Middle frontal gyrus (tissue), 1 donor: ENCODE results near the gene SLC24A2.

Experiments used
- DNase-seq: peaks from one replicate; pipeline ENCODE4 v3.0.0-alpha.2; 2015; ENCODE audit warnings: low spot score; ENCODE audit errors: extremely low spot score

The SLC24A2 gene

DNA sequence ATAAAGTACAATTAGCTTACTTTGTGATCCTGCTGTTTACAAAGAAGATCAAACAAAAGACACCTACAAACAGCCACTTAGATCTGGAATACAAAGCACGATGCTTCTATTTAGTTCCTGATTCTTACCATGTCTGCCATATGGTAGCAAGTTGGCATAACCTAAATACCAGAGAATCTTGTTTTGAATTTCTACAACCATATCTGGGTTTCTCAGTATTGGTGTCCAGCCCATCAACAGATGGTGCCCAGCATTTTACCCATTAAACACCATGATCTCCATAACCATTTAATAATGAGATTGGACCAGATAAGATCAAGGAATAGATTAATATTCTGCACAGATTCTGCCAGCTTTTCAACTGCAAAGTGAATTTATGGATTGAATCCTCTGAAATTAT, 29.8 kb downstream of the SLC24A2 start:
- DNase-seq, result no peak

GRCh38 chr9:19757745-19758144, 31.1 kb downstream of the SLC24A2 start:
- no peak for DNase-seq

DNA sequence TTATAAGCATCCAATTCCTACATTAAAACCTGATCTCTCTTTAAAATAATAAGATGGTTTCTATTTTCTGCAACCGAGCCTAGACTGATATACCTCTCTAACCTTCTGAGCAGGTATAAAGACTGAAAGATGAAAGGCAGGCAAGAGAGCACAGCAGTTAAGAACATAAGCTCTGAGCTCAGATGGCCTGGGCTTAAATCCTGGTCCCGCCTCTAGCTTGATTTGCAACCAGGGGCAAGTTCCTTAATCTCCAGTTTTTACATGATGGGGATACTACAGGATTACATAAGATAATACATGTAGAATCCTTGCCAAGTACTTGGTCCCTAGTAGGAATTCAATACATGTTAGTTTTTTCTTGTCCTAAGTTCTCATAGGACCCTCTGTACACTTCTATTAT, 33.9 kb downstream of the SLC24A2 start:
- no peak for DNase-seq

DNA sequence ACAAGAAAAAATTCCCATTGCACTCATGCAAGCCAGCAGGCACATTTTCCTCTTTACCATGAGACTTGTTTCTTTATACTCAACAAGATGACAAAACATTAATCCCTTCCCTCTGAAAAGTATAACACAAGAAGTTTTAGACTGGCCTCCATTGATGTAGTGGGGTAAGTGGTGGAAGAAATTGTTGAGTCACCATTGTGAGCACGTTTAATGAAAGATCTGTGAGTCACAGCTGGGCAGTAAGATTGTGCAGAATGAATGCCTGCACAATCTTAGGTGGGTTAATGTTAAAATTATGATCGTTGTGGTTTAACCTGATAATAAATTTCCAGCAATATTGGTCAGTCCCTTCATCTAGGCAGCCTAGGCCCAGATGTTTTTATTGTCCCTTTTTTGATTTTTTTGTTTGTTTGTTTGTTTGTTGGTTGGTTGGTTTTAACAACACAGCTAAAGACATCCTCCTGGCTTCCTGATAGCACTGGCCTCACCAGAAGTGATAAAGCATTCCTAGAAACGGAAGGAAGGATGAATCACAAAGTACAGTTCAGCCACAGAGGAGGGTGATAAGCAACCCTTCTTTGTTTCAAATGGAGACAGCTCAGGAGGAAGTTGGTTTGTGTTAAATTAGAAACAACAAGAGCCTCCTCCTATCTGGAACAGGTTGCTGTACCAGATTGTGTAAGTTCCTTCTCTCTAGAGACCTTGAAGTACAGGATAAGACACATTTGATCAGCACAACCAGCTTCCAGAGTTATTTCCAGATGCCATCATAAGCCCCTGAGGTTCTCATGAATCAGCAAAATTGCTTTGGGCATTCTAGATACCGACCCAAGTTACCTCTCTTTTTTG, 40.3 kb downstream of the SLC24A2 start:
- DNase-seq, result no peak

GRCh38 chr9:19746223-19746622, 42.6 kb downstream of the SLC24A2 start:
- DNase-seq, result no peak

DNA sequence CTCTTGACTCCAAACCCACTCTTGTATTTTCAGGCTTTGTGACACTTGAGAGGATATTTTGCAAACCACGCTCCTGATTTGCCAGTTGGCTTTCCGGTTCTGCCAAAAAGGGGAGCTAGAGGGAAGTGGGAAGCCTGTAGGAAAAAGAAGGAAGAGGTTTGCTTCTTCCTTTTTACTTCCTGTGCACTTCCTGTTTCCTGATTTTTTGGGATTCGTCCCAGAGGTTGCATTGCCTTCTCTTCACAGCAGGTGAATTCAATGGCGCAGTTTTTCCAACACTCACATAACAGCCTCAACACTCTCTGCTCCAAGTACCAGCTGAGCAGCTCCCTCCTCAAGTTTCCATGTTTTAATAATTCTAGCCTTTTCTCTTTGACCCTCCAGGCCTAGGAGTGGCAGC, 47.7 kb downstream of the SLC24A2 start:
- DNase-seq, result no peak
